ENCODE results near the gene TRIM24. TPM values are rescaled to one million over a fixed set of nuclear protein-coding genes. Genes with fewer than 3 reads are reported as not detected.

TRIM24 gene
- total and polyA plus RNA-seq, 4 donors = 7.5 to 19.7 (median 11.2) TPM

DNA sequence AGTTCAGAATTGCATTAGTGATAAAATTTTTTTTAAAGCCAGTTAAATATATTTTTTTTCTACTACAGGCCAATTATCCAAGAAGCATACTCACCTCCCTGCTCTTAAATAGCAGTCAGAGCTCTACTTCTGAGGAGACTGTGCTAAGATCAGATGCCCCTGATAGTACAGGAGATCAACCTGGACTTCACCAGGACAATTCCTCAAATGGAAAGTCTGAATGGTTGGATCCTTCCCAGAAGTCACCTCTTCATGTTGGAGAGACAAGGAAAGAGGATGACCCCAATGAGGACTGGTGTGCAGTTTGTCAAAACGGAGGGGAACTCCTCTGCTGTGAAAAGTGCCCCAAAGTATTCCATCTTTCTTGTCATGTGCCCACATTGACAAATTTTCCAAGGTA is 119.1 kb downstream of the TRIM24 start (continued):
- TF ChIP-seq GABPA (IDR thresholded peaks at IDR 0.05 in 1 of 2, conservative IDR thresholded peaks at IDR 0.05 in 1 of 2) = no peak
- TF ChIP-seq RAD21 (IDR thresholded peaks at IDR 0.05) = no peak
- no peak for TF ChIP-seq SP1 (IDR thresholded peaks at IDR 0.05)
- TF ChIP-seq YY1 (IDR thresholded peaks at IDR 0.05) = no peak
- TF ChIP-seq HNF4A (conservative IDR thresholded peaks at IDR 0.05) = no peak
- no peak for TF ChIP-seq TAF1 (conservative IDR thresholded peaks at IDR 0.05)

DNA sequence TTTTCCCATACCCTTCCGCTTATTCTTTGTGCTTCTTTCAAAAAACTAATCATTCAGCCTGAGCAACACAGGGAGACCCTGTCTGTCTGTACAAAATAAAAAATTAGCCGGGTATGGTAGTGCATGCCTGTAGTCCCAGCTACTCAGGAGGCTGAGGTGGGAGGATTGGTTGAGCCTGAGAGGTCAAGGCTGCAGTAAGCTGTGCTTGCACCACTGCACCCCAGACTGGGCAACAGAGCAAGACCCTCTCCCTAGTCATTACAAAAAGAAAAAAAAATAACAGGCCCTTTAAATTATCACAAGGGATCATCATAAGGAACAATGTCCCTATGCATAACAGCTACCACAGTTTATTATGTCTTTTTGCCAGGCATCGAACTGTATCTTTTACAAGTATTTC is 119.6 kb downstream of the TRIM24 start:
- Histone ChIP-seq H3K36me3 (ENCODE audit: control insufficient read depth in 4 of 4, insufficient read depth in 3 of 4, low read depth in 1 of 4, low read length in 3 of 4) (peaks cover 6 to 66% (median 52%) of the 10 kb centered on the region in 4 donors), H3K4me1 (ENCODE audit: control insufficient read depth in 4 of 4, insufficient read depth in 4 of 4, low read length in 3 of 4) (no peaks in the 10 kb centered on the region), H3K27ac (ENCODE audit: low read depth in 1 of 2, low read length in 2 of 2) (no peak overlapping the region), H3K4me3 (ENCODE audit: low read depth in 1 of 3, low read length in 3 of 3) (no peak overlapping the region), H3K27me3 (ENCODE audit: control insufficient read depth in 4 of 4, insufficient read depth in 4 of 4, low read length in 3 of 4) (no peaks in the 10 kb centered on the region), H3K9me3 (ENCODE audit: control insufficient read depth in 4 of 4, low read length in 3 of 4) (no peaks in the 10 kb centered on the region), H3K9ac (ENCODE audit: low read depth in 1 of 2, low read length in 2 of 2) (no peak overlapping the region)
- DNase-seq (ENCODE audit: low spot score) = no peak
- TF ChIP-seq FOXA1 (IDR thresholded peaks at IDR 0.05) (no peak), HNF4A (conservative IDR thresholded peaks at IDR 0.05) (no peak), RXRA (IDR thresholded peaks at IDR 0.05) (no peak), SP1 (IDR thresholded peaks at IDR 0.05) (no peak)
- TF ChIP-seq, protein P1, sequence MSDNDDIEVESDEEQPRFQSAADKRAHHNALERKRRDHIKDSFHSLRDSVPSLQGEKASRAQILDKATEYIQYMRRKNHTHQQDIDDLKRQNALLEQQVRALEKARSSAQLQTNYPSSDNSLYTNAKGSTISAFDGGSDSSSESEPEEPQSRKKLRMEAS (IDR thresholded peaks at IDR 0.05) = no peak
- TF ChIP-seq, protein P2, sequence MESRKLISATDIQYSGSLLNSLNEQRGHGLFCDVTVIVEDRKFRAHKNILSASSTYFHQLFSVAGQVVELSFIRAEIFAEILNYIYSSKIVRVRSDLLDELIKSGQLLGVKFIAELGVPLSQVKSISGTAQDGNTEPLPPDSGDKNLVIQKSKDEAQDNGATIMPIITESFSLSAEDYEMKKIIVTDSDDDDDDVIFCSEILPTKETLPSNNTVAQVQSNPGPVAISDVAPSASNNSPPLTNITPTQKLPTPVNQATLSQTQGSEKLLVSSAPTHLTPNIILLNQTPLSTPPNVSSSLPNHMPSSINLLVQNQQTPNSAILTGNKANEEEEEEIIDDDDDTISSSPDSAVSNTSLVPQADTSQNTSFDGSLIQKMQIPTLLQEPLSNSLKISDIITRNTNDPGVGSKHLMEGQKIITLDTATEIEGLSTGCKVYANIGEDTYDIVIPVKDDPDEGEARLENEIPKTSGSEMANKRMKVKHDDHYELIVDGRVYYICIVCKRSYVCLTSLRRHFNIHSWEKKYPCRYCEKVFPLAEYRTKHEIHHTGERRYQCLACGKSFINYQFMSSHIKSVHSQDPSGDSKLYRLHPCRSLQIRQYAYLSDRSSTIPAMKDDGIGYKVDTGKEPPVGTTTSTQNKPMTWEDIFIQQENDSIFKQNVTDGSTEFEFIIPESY (IDR thresholded peaks at IDR 0.05) = no peak
- over 99% methylated on average over 3 of the region's 3 CpGs for WGBS

DNA sequence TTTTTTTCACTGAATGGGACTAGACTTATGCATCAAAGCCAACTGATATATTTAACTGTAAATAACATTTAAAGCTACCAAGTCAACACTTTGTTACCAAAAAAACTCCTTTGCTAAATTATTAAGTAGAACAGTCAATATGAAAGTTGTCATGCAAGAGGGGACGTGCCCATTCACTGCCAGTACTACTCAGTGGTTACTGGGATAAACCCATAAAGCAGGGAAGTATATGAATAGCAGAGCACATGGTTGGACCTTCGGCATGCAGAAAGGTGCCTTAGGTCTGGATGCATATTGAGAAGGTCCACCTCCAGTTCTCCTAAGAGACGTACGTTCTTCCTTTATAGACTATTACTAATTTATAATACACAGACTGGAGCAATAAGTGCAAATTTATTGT is 121.0 kb downstream of the TRIM24 start:
- 95% methylated on average over 4 of the region's 4 CpGs for WGBS
- TF ChIP-seq NR2F2 (IDR thresholded peaks at IDR 0.05) = no peak
- TF ChIP-seq SP1 (IDR thresholded peaks at IDR 0.05) = no peak
- TF ChIP-seq HNF4A (conservative IDR thresholded peaks at IDR 0.05) = no peak
- H3K4me3 ChIP-seq (ENCODE audit: low read depth in 1 of 3, low read length in 3 of 3) = no peak overlapping the region

DNA sequence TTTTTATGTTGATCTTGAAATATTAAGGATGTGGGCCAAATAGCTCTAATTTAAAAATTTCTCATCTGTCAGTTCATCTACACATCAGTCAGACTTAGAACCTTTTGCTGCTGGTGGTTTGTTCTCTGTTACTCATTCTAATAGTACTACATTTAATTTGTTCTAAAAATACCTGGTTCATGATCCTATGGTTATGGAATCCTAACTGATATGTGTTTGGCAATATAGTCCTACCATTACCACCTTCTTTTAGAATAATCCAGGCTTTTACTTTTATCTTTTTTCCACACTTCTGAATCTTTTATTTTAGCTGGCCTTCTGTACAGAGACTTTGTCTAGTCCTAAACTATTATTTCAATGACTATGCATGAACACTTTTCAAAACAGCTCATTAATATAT is 124.2 kb downstream of the TRIM24 start:
- Histone ChIP-seq H3K9me3 (ENCODE audit: control insufficient read depth in 4 of 4, low read length in 3 of 4) (no peaks in the 10 kb centered on the region), H3K9ac (ENCODE audit: low read depth in 1 of 2, low read length in 2 of 2) (no peak overlapping the region), H3K4me3 (ENCODE audit: low read depth in 1 of 3, low read length in 3 of 3) (no peak overlapping the region), H3K36me3 (ENCODE audit: control insufficient read depth in 4 of 4, insufficient read depth in 3 of 4, low read depth in 1 of 4, low read length in 3 of 4) (peaks cover 2 to 58% (median 40%) of the 10 kb centered on the region in 4 donors), H3K27me3 (ENCODE audit: control insufficient read depth in 4 of 4, insufficient read depth in 4 of 4, low read length in 3 of 4) (no peaks in the 10 kb centered on the region), H3K4me1 (ENCODE audit: control insufficient read depth in 4 of 4, insufficient read depth in 4 of 4, low read length in 3 of 4) (no peaks in the 10 kb centered on the region), H3K27ac (ENCODE audit: low read depth in 1 of 2, low read length in 2 of 2) (no peak overlapping the region)
- DNase-seq (ENCODE audit: low spot score) = no peak
- TF ChIP-seq RXRA (IDR thresholded peaks at IDR 0.05) (no peak), TAF1 (conservative IDR thresholded peaks at IDR 0.05) (no peak), JUND (IDR thresholded peaks at IDR 0.05) (no peak), HNF4A (conservative IDR thresholded peaks at IDR 0.05) (no peak), HNF4G (IDR thresholded peaks at IDR 0.05) (no peak), NR2F2 (IDR thresholded peaks at IDR 0.05) (no peak), FOXA1 (IDR thresholded peaks at IDR 0.05) (no peak), YY1 (IDR thresholded peaks at IDR 0.05) (no peak), FOXA2 (IDR thresholded peaks at IDR 0.05) (no peak), EGR1 (IDR thresholded peaks at IDR 0.05; ENCODE audit: low read depth in 2 of 2) (no peak), RAD21 (IDR thresholded peaks at IDR 0.05) (no peak), SP1 (IDR thresholded peaks at IDR 0.05) (no peak), GABPA (IDR thresholded peaks at IDR 0.05 in 1 of 2, conservative IDR thresholded peaks at IDR 0.05 in 1 of 2) (no peak)
- TF ChIP-seq, protein P3, sequence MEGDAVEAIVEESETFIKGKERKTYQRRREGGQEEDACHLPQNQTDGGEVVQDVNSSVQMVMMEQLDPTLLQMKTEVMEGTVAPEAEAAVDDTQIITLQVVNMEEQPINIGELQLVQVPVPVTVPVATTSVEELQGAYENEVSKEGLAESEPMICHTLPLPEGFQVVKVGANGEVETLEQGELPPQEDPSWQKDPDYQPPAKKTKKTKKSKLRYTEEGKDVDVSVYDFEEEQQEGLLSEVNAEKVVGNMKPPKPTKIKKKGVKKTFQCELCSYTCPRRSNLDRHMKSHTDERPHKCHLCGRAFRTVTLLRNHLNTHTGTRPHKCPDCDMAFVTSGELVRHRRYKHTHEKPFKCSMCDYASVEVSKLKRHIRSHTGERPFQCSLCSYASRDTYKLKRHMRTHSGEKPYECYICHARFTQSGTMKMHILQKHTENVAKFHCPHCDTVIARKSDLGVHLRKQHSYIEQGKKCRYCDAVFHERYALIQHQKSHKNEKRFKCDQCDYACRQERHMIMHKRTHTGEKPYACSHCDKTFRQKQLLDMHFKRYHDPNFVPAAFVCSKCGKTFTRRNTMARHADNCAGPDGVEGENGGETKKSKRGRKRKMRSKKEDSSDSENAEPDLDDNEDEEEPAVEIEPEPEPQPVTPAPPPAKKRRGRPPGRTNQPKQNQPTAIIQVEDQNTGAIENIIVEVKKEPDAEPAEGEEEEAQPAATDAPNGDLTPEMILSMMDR (IDR thresholded peaks at IDR 0.05; ENCODE audit: low read depth, low read length, missing input control) = no peak
- TF ChIP-seq, protein P1 (IDR thresholded peaks at IDR 0.05) = no peak
- TF ChIP-seq, protein P4, sequence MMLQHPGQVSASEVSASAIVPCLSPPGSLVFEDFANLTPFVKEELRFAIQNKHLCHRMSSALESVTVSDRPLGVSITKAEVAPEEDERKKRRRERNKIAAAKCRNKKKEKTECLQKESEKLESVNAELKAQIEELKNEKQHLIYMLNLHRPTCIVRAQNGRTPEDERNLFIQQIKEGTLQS (IDR thresholded peaks at IDR 0.05) = no peak
- TF ChIP-seq, protein P5, sequence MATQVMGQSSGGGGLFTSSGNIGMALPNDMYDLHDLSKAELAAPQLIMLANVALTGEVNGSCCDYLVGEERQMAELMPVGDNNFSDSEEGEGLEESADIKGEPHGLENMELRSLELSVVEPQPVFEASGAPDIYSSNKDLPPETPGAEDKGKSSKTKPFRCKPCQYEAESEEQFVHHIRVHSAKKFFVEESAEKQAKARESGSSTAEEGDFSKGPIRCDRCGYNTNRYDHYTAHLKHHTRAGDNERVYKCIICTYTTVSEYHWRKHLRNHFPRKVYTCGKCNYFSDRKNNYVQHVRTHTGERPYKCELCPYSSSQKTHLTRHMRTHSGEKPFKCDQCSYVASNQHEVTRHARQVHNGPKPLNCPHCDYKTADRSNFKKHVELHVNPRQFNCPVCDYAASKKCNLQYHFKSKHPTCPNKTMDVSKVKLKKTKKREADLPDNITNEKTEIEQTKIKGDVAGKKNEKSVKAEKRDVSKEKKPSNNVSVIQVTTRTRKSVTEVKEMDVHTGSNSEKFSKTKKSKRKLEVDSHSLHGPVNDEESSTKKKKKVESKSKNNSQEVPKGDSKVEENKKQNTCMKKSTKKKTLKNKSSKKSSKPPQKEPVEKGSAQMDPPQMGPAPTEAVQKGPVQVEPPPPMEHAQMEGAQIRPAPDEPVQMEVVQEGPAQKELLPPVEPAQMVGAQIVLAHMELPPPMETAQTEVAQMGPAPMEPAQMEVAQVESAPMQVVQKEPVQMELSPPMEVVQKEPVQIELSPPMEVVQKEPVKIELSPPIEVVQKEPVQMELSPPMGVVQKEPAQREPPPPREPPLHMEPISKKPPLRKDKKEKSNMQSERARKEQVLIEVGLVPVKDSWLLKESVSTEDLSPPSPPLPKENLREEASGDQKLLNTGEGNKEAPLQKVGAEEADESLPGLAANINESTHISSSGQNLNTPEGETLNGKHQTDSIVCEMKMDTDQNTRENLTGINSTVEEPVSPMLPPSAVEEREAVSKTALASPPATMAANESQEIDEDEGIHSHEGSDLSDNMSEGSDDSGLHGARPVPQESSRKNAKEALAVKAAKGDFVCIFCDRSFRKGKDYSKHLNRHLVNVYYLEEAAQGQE (IDR thresholded peaks at IDR 0.05) = no peak

More for the DNA sequence above, 121.0 kb downstream of the TRIM24 start:
- no peaks in the 10 kb centered on the region for H3K9me3 ChIP-seq (ENCODE audit: control insufficient read depth in 4 of 4, low read length in 3 of 4)
- no peaks in the 10 kb centered on the region for H3K4me1 ChIP-seq (ENCODE audit: control insufficient read depth in 4 of 4, insufficient read depth in 4 of 4, low read length in 3 of 4)
- DNase-seq (ENCODE audit: low spot score) = no peak
- H3K36me3 ChIP-seq (ENCODE audit: control insufficient read depth in 4 of 4, insufficient read depth in 3 of 4, low read depth in 1 of 4, low read length in 3 of 4) = peaks cover 4 to 74% (median 55%) of the 10 kb centered on the region in 4 donors
- no peak overlapping the region for H3K9ac ChIP-seq (ENCODE audit: low read depth in 1 of 2, low read length in 2 of 2)
- no peak overlapping the region for H3K27ac ChIP-seq (ENCODE audit: low read depth in 1 of 2, low read length in 2 of 2)
- H3K27me3 ChIP-seq (ENCODE audit: control insufficient read depth in 4 of 4, insufficient read depth in 4 of 4, low read length in 3 of 4) = no peaks in the 10 kb centered on the region

All from liver (tissue), 9 donors.